Stimulated activated CD8-positive, alpha-beta memory T cell treated with anti-CD3 and anti-CD28 coated beads, Interleukin-7, amount 100 ng/mL, for 48 hours (primary cell): ENCODE data around the gene OMD.

Source experiments
- DNase-seq, 2 donors: peaks; one replicate each; pipeline ENCODE4 v3.0.0-alpha.2; 2020; ENCODE audit warnings: low read depth in 1 of 2; ENCODE audit errors: extremely low read depth in 1 of 2

OMD gene

GRCh38 chr9:92373167-92373566 is 51.1 kb downstream of the OMD start:
- no peak for DNase-seq

DNA sequence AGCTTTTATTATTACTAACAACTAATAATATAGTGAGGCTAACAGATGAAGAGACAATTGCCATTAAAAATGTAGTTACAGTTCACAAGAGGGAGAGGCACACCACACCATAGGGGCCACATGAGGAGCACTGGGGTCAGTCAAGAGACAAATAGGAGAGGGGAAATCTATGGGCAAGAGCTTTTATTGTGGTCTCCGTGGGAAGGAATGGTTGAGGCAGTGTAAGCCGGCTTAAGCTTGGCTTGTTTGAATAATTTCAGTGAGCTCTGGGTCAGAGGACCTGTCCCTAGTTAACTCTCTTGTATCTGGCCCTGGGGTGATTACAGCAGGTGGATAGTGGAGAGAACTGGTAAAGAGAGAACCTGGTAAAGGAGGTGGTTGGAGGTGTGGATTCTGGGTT is 55.2 kb downstream of the OMD start:
- no peak for DNase-seq
